HG03025 (cell line): ENCODE results near the gene ZNF302.
"Not testable (repeated sequence)": the region's sequence is repeated elsewhere in the genome, so short reads cannot be mapped to it uniquely, and the experiment has no call there.

ENCODE experiments used
- ATAC-seq: cut with Tn5 transposase; IDR thresholded peaks from one replicate; pipeline ENCODE4 v1.9.1; 2021; ENCODE audit warnings: mild to moderate bottlenecking, moderate library complexity; ENCODE audit not compliant: unreplicated experiment, low FRiP score

Gene ZNF302

GRCh38 chr19:34669305-34669704 lies 8.2 kb upstream of the ZNF302 start:
- no peak for ATAC-seq

GRCh38 chr19:34671972-34672371 lies 5.5 kb upstream of the ZNF302 start:
- ATAC-seq: no peak

GRCh38 chr19:34673590-34673989 lies 3.9 kb upstream of the ZNF302 start:
- ATAC-seq: no peak

- ATAC-seq: no peak
Observed at GRCh38 chr19:34675250-34675649, 2.2 kb upstream of the ZNF302 start.

GRCh38 chr19:34675919-34676318 lies 1.6 kb upstream of the ZNF302 start:
- ATAC-seq: no peak

GRCh38 chr19:34676697-34677385 lies 637 bp upstream of the ZNF302 start, which contains the start of gene SCGB2B2:
SCGB2B2 (minus strand) TSS chr19:34677159; CDS start chr19:34594563, 82,596 bp downstream.
- ATAC-seq: peak; percentile 44

- no peak for ATAC-seq
Observed at GRCh38 chr19:34678085-34678412, 571 bp downstream of the ZNF302 start.

- ATAC-seq: no peak
Observed at GRCh38 chr19:34678421-34678820, 943 bp downstream of the ZNF302 start.

GRCh38 chr19:34681478-34681877 lies 4.0 kb downstream of the ZNF302 start:
- ATAC-seq: no peak

- not testable (repeated sequence) for ATAC-seq
Observed at GRCh38 chr19:34685266-34685665, 7.8 kb downstream of the ZNF302 start.

GRCh38 chr19:34686455-34686854 lies 9.0 kb downstream of the ZNF302 start:
- ATAC-seq: no peak

- ATAC-seq: no peak
Observed at GRCh38 chr19:34687348-34687747, 9.9 kb downstream of the ZNF302 start.

GRCh38 chr19:34688592-34688991 lies 11.1 kb downstream of the ZNF302 start:
- no peak for ATAC-seq

GRCh38 chr19:34690372-34690771 lies 12.9 kb downstream of the ZNF302 start:
- ATAC-seq: no peak

- ATAC-seq: no peak
Observed at GRCh38 chr19:34692549-34692948, 15.1 kb downstream of the ZNF302 start.

- ATAC-seq: no peak
Observed at GRCh38 chr19:34707661-34708060, 30.2 kb downstream of the ZNF302 start.

- no peak for ATAC-seq
Observed at GRCh38 chr19:34711890-34712289, 34.4 kb downstream of the ZNF302 start.

GRCh38 chr19:34712395-34713261 lies 35.1 kb downstream of the ZNF302 start:
- ATAC-seq: no peak

- ATAC-seq: no peak
Observed at GRCh38 chr19:34713262-34713637, 35.8 kb downstream of the ZNF302 start.

GRCh38 chr19:34715357-34715756 lies 37.9 kb downstream of the ZNF302 start:
- no peak for ATAC-seq

- ATAC-seq: no peak
Observed at GRCh38 chr19:34722353-34722752, 44.9 kb downstream of the ZNF302 start.

- no peak for ATAC-seq
Observed at GRCh38 chr19:34725400-34725799, 47.9 kb downstream of the ZNF302 start.
